DND-41 (cell line): ENCODE measurements around the gene C17orf100.

Experiments
- ATAC-seq: fragments of 200-7000 bp; cut with Tn5 transposase; 3 replicates; pipeline ENCODE4 v1.9.1; 2021; ENCODE audit warnings: low read depth; ENCODE audit not compliant: insufficient read depth
- DNase-seq: peaks from one replicate; pipeline ENCODE4 v3.0.0-alpha.2; 2020
- H2AFZ ChIP-seq: 2 replicates; pipeline ENCODE4 v1.6.0; 2012; ENCODE audit warnings: low read depth, low read length
- H3K27ac ChIP-seq: 2 replicates; pipeline ENCODE4 v1.5.1; 2012; ENCODE audit warnings: low read length, inconsistent platforms
- H3K27me3 ChIP-seq: fragments of 200-600 bp; sonication (generic); 2 replicates; pipeline ENCODE4 v1.6.0; 2012; ENCODE audit warnings: low read length, mild to moderate bottlenecking, inconsistent platforms; ENCODE audit not compliant: insufficient read depth, poor library complexity
- H3K36me3 ChIP-seq: 2 replicates; pipeline ENCODE4 v1.5.1; 2012; ENCODE audit warnings: low read length, inconsistent platforms; ENCODE audit not compliant: insufficient read depth
- H3K4me1 ChIP-seq: 2 replicates; pipeline ENCODE4 v1.5.1; 2012; ENCODE audit warnings: mild to moderate bottlenecking, low read length; ENCODE audit not compliant: insufficient read depth
- H3K4me2 ChIP-seq: 2 replicates; pipeline ENCODE4 v1.6.0; 2012; ENCODE audit warnings: mild to moderate bottlenecking, moderate library complexity, low read length, inconsistent platforms; ENCODE audit not compliant: insufficient read depth
- H3K4me3 ChIP-seq, 2 experiments: fragments of 200-600 bp in 1 of 2; shearing (Covaris generic) in 1 of 2; 2 replicates each; pipeline ENCODE4 v1.5.1; 2012 to 2016; ENCODE audit warnings: inconsistent platforms in 2 of 2, low read length in 2 of 2, mild to moderate bottlenecking in 2 of 2, low read depth in 1 of 2, moderate library complexity in 1 of 2
- H3K79me2 ChIP-seq: 2 replicates; pipeline ENCODE4 v1.6.0; 2012; ENCODE audit warnings: low read length, inconsistent platforms; ENCODE audit not compliant: insufficient read depth
- H3K9ac ChIP-seq: 2 replicates; pipeline ENCODE4 v1.6.0; 2012; ENCODE audit warnings: low read depth, mild to moderate bottlenecking, inconsistent platforms, low read length, moderate library complexity
- H3K9me3 ChIP-seq: 2 replicates; pipeline ENCODE4 v1.5.1; 2012; ENCODE audit warnings: low read length, moderate library complexity, mild to moderate bottlenecking, inconsistent platforms; ENCODE audit not compliant: insufficient read depth, severe bottlenecking
- H4K20me1 ChIP-seq: 2 replicates; pipeline ENCODE4 v1.6.0; 2012; ENCODE audit warnings: low read length; ENCODE audit not compliant: insufficient read depth
- CTCF ChIP-seq: IDR thresholded peaks from 2 replicates; pipeline ENCODE4 v1.5.1; 2012; ENCODE audit warnings: borderline replicate concordance, low read length, moderate library complexity, mild to moderate bottlenecking; ENCODE audit not compliant: poor library complexity, severe bottlenecking; ENCODE audit errors: extremely low read depth
- EZH2 ChIP-seq: IDR thresholded peaks from 3 replicates; pipeline ENCODE4 v1.6.1; 2012; ENCODE audit warnings: borderline replicate concordance, low read depth, mild to moderate bottlenecking, moderate library complexity, low read length, inconsistent platforms; ENCODE audit not compliant: severe bottlenecking

Gene C17orf100

GRCh38 chr17:6651354-6651918 lies at the start of gene C17orf100, which contains the start of gene MED31:
Gene C17orf100, plus strand, starts transcription at chr17:6651762. Its CDS starts 152 bp downstream, at chr17:6651914.
Gene MED31, minus strand, starts transcription at chr17:6651605. Its CDS starts 77 bp downstream, at chr17:6651528.
- peak within 1 kb of the TSS; percentile 89 for H2AFZ ChIP-seq
- H3K4me2 ChIP-seq = peak within 1 kb of the TSS; percentile 95
- peaks cover 4% of the 10 kb centered on the region for H3K27me3 ChIP-seq
- no peak for TF ChIP-seq CTCF
- H3K4me1 ChIP-seq = peaks cover 56% of the 10 kb centered on the region
- peak within 1 kb of the TSS; percentile 84 to 88 for H3K4me3 ChIP-seq
- peaks cover 28% of the 10 kb centered on the region for H3K36me3 ChIP-seq
- no peaks in the 10 kb centered on the region for H3K9me3 ChIP-seq
- ATAC-seq (peak; percentile 99), DNase-seq (peak; percentile 94)
- H3K9ac ChIP-seq = peak within 1 kb of the TSS; percentile 69
- H3K27ac ChIP-seq = peak within 1 kb of the TSS; percentile 87
- H4K20me1 ChIP-seq = peaks cover 22% of the 10 kb centered on the region; the same call in 1 of the 2 replicates
- peaks cover 51% of the 10 kb centered on the region for H3K79me2 ChIP-seq

- ATAC-seq = no peak
- DNase-seq = no peak
- H3K4me1 ChIP-seq = no peaks in the 10 kb centered on the region
- H3K9me3 ChIP-seq = no peaks in the 10 kb centered on the region
- H3K9ac ChIP-seq = no peak overlapping the region
- H2AFZ ChIP-seq = no peak overlapping the region
- no peaks in the 10 kb centered on the region for H3K27me3 ChIP-seq
- H3K4me2 ChIP-seq = no peak overlapping the region
- no peak overlapping the region for H3K27ac ChIP-seq
- no peak overlapping the region for H3K4me3 ChIP-seq
- peaks cover 3% of the 10 kb centered on the region; the same call in 1 of the 2 replicates for H4K20me1 ChIP-seq
- TF ChIP-seq EZH2 (no peak), CTCF (no peak)
- H3K36me3 ChIP-seq = peaks cover 83% of the 10 kb centered on the region
- H3K79me2 ChIP-seq = no peaks in the 10 kb centered on the region
Observed at GRCh38 chr17:6602141-6602540, 49.4 kb upstream of the C17orf100 start.

- Histone ChIP-seq H3K4me3 (no peak overlapping the region), H2AFZ (no peak overlapping the region), H3K4me2 (no peak overlapping the region), H3K27me3 (no peaks in the 10 kb centered on the region), H4K20me1 (peaks cover 3% of the 10 kb centered on the region; the same call in 1 of the 2 replicates), H3K79me2 (no peaks in the 10 kb centered on the region), H3K9me3 (no peaks in the 10 kb centered on the region), H3K36me3 (peaks cover 85% of the 10 kb centered on the region), H3K27ac (no peak overlapping the region), H3K4me1 (no peaks in the 10 kb centered on the region), H3K9ac (no peak overlapping the region)
- ATAC-seq (no peak), DNase-seq (no peak)
- TF ChIP-seq CTCF (no peak), EZH2 (no peak)
Observed at GRCh38 chr17:6603744-6604325, 47.7 kb upstream of the C17orf100 start.
